Stimulated activated CD8-positive, alpha-beta memory T cell treated with anti-CD3 and anti-CD28 coated beads, Interleukin-15, amount 100 ng/mL, for 4 hours (primary cell): ENCODE results near the gene ZNF524.
"Not testable (repeated sequence)": the region's sequence is repeated elsewhere in the genome, so short reads cannot be mapped to it uniquely, and the experiment has no call there.

Experiments used
- DNase-seq, 2 donors: peaks; one replicate each; pipeline ENCODE4 v3.0.0-alpha.2; 2020; ENCODE audit warnings: low read depth in 2 of 2

ZNF524 gene

GRCh38 chr19:55581145-55581822, 18.8 kb upstream of the ZNF524 start:
- no peak for DNase-seq

- no peak for DNase-seq
Observed at GRCh38 chr19:55581823-55582223, 18.3 kb upstream of the ZNF524 start.

GRCh38 chr19:55582284-55582683, 17.8 kb upstream of the ZNF524 start:
- not testable (repeated sequence) for DNase-seq

- not testable (repeated sequence) for DNase-seq
Observed at GRCh38 chr19:55583897-55584296, 16.2 kb upstream of the ZNF524 start.

- DNase-seq = no peak
Observed at GRCh38 chr19:55584871-55585270, 15.2 kb upstream of the ZNF524 start.

GRCh38 chr19:55585658-55586339, 14.3 kb upstream of the ZNF524 start:
- DNase-seq = no peak

GRCh38 chr19:55586976-55587668, 13.0 kb upstream of the ZNF524 start:
- peak; percentile 70 to 84 for DNase-seq

GRCh38 chr19:55588738-55589137, 11.3 kb upstream of the ZNF524 start:
- DNase-seq = no peak

GRCh38 chr19:55590109-55590508, 10.0 kb upstream of the ZNF524 start:
- no peak for DNase-seq

- DNase-seq = no peak
Observed at GRCh38 chr19:55590617-55591016, 9.5 kb upstream of the ZNF524 start.

- DNase-seq = no peak
Observed at GRCh38 chr19:55591555-55591954, 8.5 kb upstream of the ZNF524 start.

GRCh38 chr19:55592391-55593090, 7.5 kb upstream of the ZNF524 start:
- no peak for DNase-seq

- no peak for DNase-seq
Observed at GRCh38 chr19:55593096-55593772, 6.9 kb upstream of the ZNF524 start.

- DNase-seq = no peak
Observed at GRCh38 chr19:55594996-55595545, 5.0 kb upstream of the ZNF524 start.

- no peak for DNase-seq
Observed at GRCh38 chr19:55596304-55596703, 3.8 kb upstream of the ZNF524 start.

GRCh38 chr19:55597501-55597921, 2.6 kb upstream of the ZNF524 start:
- no peak for DNase-seq

- DNase-seq = no peak
Observed at GRCh38 chr19:55598034-55598433, 2.1 kb upstream of the ZNF524 start.

- peak; percentile 80 to 87 for DNase-seq
Observed at GRCh38 chr19:55598719-55599467, 1.2 kb upstream of the ZNF524 start.

- DNase-seq = peak; percentile 91
Observed at GRCh38 chr19:55599468-55599841, 633 bp upstream of the ZNF524 start, which contains the start of gene FIZ1. FIZ1 (minus strand) TSS chr19:55599517; CDS start chr19:55597865, 1,652 bp downstream.

- no peak for DNase-seq
Observed at GRCh38 chr19:55600662-55601028, 557 bp downstream of the ZNF524 start.

GRCh38 chr19:55601084-55601483, 996 bp downstream of the ZNF524 start:
- no peak for DNase-seq
